GM18909 (cell line): ENCODE results near the gene SERP1.
"Not testable (repeated sequence)": the region's sequence is repeated elsewhere in the genome, so short reads cannot be mapped to it uniquely, and the experiment has no call there.

Experiments used
- ATAC-seq: cut with Tn5 transposase; IDR thresholded peaks from one replicate; pipeline ENCODE4 v1.9.1; 2021; ENCODE audit warnings: mild to moderate bottlenecking; ENCODE audit not compliant: unreplicated experiment, poor library complexity

The SERP1 gene

GRCh38 chr3:150540297-150540696 lies 6.0 kb downstream of the SERP1 start:
- no peak for ATAC-seq

- ATAC-seq = no peak
Observed at GRCh38 chr3:150538324-150539208, 7.7 kb downstream of the SERP1 start.

- no peak for ATAC-seq
Observed at GRCh38 chr3:150535204-150535603, 11.1 kb downstream of the SERP1 start.

- ATAC-seq = no peak
Observed at GRCh38 chr3:150531775-150532174, 14.5 kb downstream of the SERP1 start.

GRCh38 chr3:150528354-150528797 lies 17.9 kb downstream of the SERP1 start:
- ATAC-seq = no peak

GRCh38 chr3:150527464-150528255 lies 18.6 kb downstream of the SERP1 start:
- no peak for ATAC-seq

GRCh38 chr3:150523538-150523937 lies 22.8 kb downstream of the SERP1 start:
- ATAC-seq = no peak

- no peak for ATAC-seq
Observed at GRCh38 chr3:150521463-150521862, 24.8 kb downstream of the SERP1 start.

- no peak for ATAC-seq
Observed at GRCh38 chr3:150520408-150520807, 25.9 kb downstream of the SERP1 start.

- ATAC-seq = no peak
Observed at GRCh38 chr3:150519026-150519425, 27.3 kb downstream of the SERP1 start.

- no peak for ATAC-seq
Observed at GRCh38 chr3:150515210-150515609, 31.1 kb downstream of the SERP1 start.

- no peak for ATAC-seq
Observed at GRCh38 chr3:150511122-150511821, 35.0 kb downstream of the SERP1 start.

GRCh38 chr3:150509780-150510179 lies 36.5 kb downstream of the SERP1 start:
- ATAC-seq = no peak

GRCh38 chr3:150508401-150508800 lies 37.9 kb downstream of the SERP1 start:
- ATAC-seq = no peak

- no peak for ATAC-seq
Observed at GRCh38 chr3:150504483-150504882, 41.8 kb downstream of the SERP1 start.

GRCh38 chr3:150503402-150504099 lies 42.7 kb downstream of the SERP1 start:
- no peak for ATAC-seq

GRCh38 chr3:150500960-150501359 lies 45.3 kb downstream of the SERP1 start:
- not testable (repeated sequence) for ATAC-seq

GRCh38 chr3:150497956-150498355 lies 48.3 kb downstream of the SERP1 start:
- ATAC-seq = no peak

- ATAC-seq = no peak
Observed at GRCh38 chr3:150495563-150496168, 50.6 kb downstream of the SERP1 start.

GRCh38 chr3:150495149-150495548 lies 51.1 kb downstream of the SERP1 start:
- ATAC-seq = no peak
